C4-2B (cell line): ENCODE results near the gene UBL5.

Experiments
- H3K27ac ChIP-seq: fragments of 450-650 bp; 2 replicates; pipeline ENCODE4 v1.5.1; 2017
- ZFX ChIP-seq: fragments of 450-650 bp; IDR thresholded peaks from 2 replicates; pipeline ENCODE4 v1.6.1; 2017
- TF ChIP-seq, protein P1 (sequence below): fragments of 450-650 bp; conservative IDR thresholded peaks from 2 replicates; pipeline ENCODE4 v1.5.1; 2017; ENCODE audit warnings: mild to moderate bottlenecking

The UBL5 gene

DNA sequence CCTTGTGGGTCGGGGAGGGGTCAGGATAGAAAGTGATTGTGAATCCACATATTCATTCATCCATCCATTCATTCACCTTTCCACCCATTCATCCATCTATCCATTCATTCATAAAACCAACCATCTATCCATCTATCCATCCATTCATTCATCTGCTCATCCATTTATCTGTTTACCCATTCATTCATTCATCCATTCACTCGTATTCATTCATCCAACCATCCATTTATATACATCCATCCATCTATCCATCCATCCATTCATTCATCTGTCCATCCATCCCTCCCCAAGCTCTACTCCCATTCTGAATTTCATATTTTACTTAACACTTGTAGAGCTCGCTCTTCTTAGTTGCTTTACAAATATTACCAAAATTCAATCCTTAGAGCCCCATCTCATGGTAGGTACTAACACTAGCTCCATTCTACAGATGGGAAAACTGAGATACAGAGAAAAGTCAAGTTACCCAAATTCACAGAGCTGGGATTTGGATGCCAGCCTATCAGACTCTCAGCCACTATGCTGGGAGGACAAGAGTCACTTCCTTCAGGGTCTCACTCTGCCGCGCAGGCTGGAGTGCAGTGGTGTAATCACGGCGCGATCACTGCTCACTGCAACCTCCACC is 45.0 kb downstream of the UBL5 start:
- peak overlapping the region; percentile 43 for H3K27ac ChIP-seq
- no peak for TF ChIP-seq ZFX
- TF ChIP-seq, protein P1, sequence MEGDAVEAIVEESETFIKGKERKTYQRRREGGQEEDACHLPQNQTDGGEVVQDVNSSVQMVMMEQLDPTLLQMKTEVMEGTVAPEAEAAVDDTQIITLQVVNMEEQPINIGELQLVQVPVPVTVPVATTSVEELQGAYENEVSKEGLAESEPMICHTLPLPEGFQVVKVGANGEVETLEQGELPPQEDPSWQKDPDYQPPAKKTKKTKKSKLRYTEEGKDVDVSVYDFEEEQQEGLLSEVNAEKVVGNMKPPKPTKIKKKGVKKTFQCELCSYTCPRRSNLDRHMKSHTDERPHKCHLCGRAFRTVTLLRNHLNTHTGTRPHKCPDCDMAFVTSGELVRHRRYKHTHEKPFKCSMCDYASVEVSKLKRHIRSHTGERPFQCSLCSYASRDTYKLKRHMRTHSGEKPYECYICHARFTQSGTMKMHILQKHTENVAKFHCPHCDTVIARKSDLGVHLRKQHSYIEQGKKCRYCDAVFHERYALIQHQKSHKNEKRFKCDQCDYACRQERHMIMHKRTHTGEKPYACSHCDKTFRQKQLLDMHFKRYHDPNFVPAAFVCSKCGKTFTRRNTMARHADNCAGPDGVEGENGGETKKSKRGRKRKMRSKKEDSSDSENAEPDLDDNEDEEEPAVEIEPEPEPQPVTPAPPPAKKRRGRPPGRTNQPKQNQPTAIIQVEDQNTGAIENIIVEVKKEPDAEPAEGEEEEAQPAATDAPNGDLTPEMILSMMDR = no peak

DNA sequence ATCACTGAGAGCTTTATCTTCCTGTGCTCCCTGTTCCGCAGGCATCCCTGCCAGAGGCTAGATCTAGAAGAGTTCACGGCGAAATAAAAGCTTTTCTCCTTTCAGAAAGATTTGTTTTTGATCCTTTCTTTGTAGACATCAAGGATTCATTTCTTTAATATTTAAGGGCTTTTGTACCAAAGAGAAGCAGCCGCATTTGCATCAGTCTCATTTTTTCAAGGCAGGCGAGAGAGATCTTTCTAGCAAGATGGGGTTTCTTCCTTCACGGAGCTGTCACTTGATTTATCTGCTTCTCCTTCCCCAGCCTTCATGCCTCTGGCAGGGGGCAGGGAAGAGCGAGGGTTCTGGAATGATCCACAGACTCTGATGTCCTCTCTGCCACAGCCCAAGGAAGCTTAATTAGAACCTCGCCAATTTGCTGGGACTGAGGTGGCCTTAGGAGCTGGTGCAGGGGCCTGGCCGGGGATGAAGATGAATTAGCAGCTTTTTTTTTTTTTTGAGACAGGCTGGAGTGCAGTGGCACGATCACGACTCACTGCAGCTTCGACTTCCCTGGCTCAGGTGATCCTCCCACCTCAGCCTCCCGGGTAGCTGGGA is 47.4 kb downstream of the UBL5 start:
- TF ChIP-seq, protein P1 = no peak
- TF ChIP-seq ZFX = no peak

DNA sequence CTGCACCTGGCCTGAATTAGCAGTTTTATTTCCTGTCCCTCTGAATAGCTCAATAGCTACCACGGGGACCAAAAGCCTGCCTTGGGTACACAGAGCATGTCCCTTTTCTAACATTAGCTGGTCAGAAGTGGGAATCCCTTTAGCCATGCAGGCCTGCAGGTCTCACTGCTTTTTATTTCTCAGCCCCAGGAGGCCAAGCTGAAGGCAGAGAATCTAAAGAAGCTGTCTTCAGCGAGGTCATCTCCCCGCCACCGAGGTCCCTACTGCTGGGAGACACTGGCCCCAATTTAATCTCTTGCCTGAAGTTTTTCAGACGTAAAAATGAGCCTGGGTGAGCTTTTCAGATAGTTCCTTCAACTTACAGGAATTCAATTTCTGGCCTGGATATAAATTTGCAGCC is 48.1 kb downstream of the UBL5 start:
- no peak overlapping the region for H3K27ac ChIP-seq
- TF ChIP-seq, protein P1 = no peak
- TF ChIP-seq ZFX = no peak

More for the DNA sequence above, 47.4 kb downstream of the UBL5 start:
- H3K27ac ChIP-seq = no peak overlapping the region

- no peak overlapping the region for H3K27ac ChIP-seq
These were observed 50.2 kb downstream of the UBL5 start for GRCh38 chr19:9877780-9878510.

GRCh38 chr19:9878511-9879196 is 50.9 kb downstream of the UBL5 start:
- TF ChIP-seq ZFX = no peak
- TF ChIP-seq, protein P1 = no peak
- H3K27ac ChIP-seq = no peak overlapping the region

More at GRCh38 chr19:9877780-9878510, 50.2 kb downstream of the UBL5 start:
- TF ChIP-seq ZFX = no peak
- TF ChIP-seq, protein P1 = no peak
